Measurements from ENCODE around the gene PPP1R14C. TPM values are rescaled to one million over a fixed set of nuclear protein-coding genes. Genes with fewer than 3 reads are reported as not detected.

Gene PPP1R14C
- total and polyA plus RNA-seq, 2 of the 13 experiments (the other 11 are each of a cell fraction or from before 2014, with no cell fraction given) = not detected

DNA sequence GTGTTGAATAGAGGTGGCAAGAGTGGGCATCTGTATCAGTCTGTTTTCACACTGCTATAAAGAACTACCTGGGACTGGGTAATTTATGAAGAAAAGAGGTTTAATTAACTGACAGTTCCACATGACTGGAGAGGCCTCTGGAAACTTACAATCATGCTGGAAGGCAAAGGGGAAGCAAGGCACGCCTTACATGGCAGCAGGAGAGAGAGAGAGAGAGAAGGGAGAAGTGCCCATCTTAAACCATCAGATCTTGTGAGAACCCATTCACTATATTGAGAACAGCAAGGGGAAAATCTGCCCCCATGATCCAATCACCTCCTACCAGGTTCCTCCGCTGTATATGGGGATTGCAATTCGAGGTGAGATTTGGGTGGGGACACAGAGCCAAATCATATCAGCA lies 18.6 kb upstream of the PPP1R14C start:
- Histone ChIP-seq H3K27ac (ENCODE audit: extremely low read length, insufficient read depth, low read length) (no peak overlapping the region), H3K27me3 (ENCODE audit: control insufficient read depth in 1 of 2, insufficient read depth in 2 of 2, low read length in 2 of 2) (peaks cover 0 to 7% of the 10 kb centered on the region in 2 experiments; a peak in 2 of 5 replicates), H3K4me2 (ENCODE audit: low read depth, low read length) (no peak overlapping the region), H3K4me3 (replicated peaks in 1 of 3; ENCODE audit: insufficient read depth in 1 of 3, low read depth in 2 of 3, low read length in 3 of 3) (no peak overlapping the region), H3K4me1 (ENCODE audit: insufficient read depth, low read length) (0 out of 2 replicates have a peak, but pooled peaks cover under 1% of the 10 kb centered on the region), H3K79me2 (ENCODE audit: insufficient read depth, low read length) (no peaks in the 10 kb centered on the region), H3K9me3 (ENCODE audit: low read length) (no peaks in the 10 kb centered on the region), H3K36me3 (replicated peaks in 1 of 2; ENCODE audit: control insufficient read depth in 1 of 2, insufficient read depth in 2 of 2, low read length in 2 of 2) (no peaks in the 10 kb centered on the region), H3K9ac (ENCODE audit: insufficient read depth, low read depth, low read length) (no peak overlapping the region), H2AFZ (ENCODE audit: low read length) (no peak overlapping the region), H4K20me1 (ENCODE audit: insufficient read depth, low read length) (no peaks in the 10 kb centered on the region)
- intact Hi-C loops (cut with micrococcal nuclease; ENCODE audit: unreplicated experiment) (loop anchor here (10.0 kb wide), 1 partner anchor 821 kb away; no protein-coding TSS in a partner anchor), in situ Hi-C loops (cut with HindIII; ENCODE audit: extremely low pct_ligation_motif_present, low pct_unique_long_range_greater_than_20kb) (no loop called here)
- WGBS (ENCODE audit: low lambda C conversion rate) = 11% methylated on average over 3 of the region's 3 CpGs
- TF ChIP-seq ZNF614 (CRISPR knock-in tag; IDR thresholded peaks at IDR 0.05; ENCODE audit: borderline replicate concordance) = no peak
- TF ChIP-seq NCOA1 (CRISPR knock-in tag; IDR thresholded peaks at IDR 0.05) = no peak
- TF ChIP-seq PITX1 (CRISPR knock-in tag; IDR thresholded peaks at IDR 0.05) = no peak
- TF ChIP-seq, protein P1, sequence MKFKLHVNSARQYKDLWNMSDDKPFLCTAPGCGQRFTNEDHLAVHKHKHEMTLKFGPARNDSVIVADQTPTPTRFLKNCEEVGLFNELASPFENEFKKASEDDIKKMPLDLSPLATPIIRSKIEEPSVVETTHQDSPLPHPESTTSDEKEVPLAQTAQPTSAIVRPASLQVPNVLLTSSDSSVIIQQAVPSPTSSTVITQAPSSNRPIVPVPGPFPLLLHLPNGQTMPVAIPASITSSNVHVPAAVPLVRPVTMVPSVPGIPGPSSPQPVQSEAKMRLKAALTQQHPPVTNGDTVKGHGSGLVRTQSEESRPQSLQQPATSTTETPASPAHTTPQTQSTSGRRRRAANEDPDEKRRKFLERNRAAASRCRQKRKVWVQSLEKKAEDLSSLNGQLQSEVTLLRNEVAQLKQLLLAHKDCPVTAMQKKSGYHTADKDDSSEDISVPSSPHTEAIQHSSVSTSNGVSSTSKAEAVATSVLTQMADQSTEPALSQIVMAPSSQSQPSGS (CRISPR knock-in tag; IDR thresholded peaks at IDR 0.05) = no peak
- ATAC-seq (no peak), DNase-seq (ENCODE audit: low spot score) (no peak), FAIRE-seq (no peak)
- CTCF ChIA-PET (ENCODE audit: low intra/inter-chr PET ratio, low total read pairs) = no interaction called here
- POLR2A ChIA-PET = no interaction called here
- BruUV-seq (replicated peaks) = no TSS peak

DNA sequence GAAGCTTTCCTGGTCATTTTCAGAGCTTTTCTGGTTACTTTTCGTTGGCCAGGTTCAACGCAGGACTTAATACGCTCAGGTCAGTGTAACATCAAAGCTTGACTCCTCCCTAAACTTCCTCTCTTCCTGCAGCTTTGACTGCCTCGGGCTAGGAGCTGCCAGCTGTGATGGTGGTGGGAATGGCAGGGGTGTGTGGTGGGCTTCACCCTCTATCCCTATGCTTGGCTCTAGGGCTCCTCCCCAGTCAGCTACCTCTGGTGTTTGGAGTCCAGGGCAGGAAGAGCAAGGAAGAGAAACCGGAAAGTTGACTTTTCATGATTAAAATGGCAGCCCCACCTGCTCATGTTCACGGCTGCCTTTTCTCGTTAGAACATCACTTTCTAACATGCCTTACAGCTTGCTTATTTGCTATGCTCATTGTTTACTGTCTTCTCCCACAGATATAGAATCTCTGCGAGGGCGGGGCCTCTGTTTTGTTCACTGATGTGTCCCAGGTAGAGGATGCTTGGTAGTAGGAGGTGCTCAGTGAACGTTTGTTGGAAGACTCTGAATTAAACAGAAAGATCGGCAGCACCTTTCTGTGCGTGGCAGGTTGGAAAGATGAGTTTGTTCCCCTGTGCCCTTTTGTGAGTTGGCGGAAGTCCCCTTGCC lies 16.1 kb upstream of the PPP1R14C start:
- Histone ChIP-seq H3K9ac (ENCODE audit: insufficient read depth, low read depth, low read length) (no peak overlapping the region), H3K27me3 (ENCODE audit: control insufficient read depth in 1 of 2, insufficient read depth in 2 of 2, low read length in 2 of 2) (peaks cover 0 to 5% of the 10 kb centered on the region in 2 experiments; a peak in 1 of 5 replicates), H3K79me2 (ENCODE audit: insufficient read depth, low read length) (no peaks in the 10 kb centered on the region), H3K4me1 (ENCODE audit: insufficient read depth, low read length) (no peaks in the 10 kb centered on the region), H2AFZ (ENCODE audit: low read length) (no peak overlapping the region), H3K4me3 (replicated peaks in 1 of 3; ENCODE audit: insufficient read depth in 1 of 3, low read depth in 2 of 3, low read length in 3 of 3) (no peak overlapping the region), H3K4me2 (ENCODE audit: low read depth, low read length) (no peak overlapping the region), H3K9me3 (ENCODE audit: low read length) (no peaks in the 10 kb centered on the region), H3K27ac (ENCODE audit: extremely low read length, insufficient read depth, low read length) (no peak overlapping the region), H3K36me3 (replicated peaks in 1 of 2; ENCODE audit: control insufficient read depth in 1 of 2, insufficient read depth in 2 of 2, low read length in 2 of 2) (no peaks in the 10 kb centered on the region), H4K20me1 (ENCODE audit: insufficient read depth, low read length) (no peaks in the 10 kb centered on the region)
- CTCF ChIA-PET (ENCODE audit: low intra/inter-chr PET ratio, low total read pairs) = no interaction called here
- FAIRE-seq = no peak
- 27% methylated on average over 13 of the region's 13 CpGs for WGBS (ENCODE audit: low lambda C conversion rate)
- no peak for DNase-seq (ENCODE audit: low spot score)
- BruUV-seq (replicated peaks) = no TSS peak
- ATAC-seq = no peak
- TF ChIP-seq ZNF891 (CRISPR knock-in tag; IDR thresholded peaks at IDR 0.05) (no peak), POGZ (CRISPR knock-in tag; IDR thresholded peaks at IDR 0.05) (no peak), ZBTB7B (CRISPR knock-in tag; IDR thresholded peaks at IDR 0.05) (no peak), SRSF1 (optimal IDR thresholded peaks at IDR 0.05; ENCODE audit: low read depth, low read length) (no peak), RFX1 (IDR thresholded peaks at IDR 0.05) (no peak)
- TF ChIP-seq, protein P2, sequence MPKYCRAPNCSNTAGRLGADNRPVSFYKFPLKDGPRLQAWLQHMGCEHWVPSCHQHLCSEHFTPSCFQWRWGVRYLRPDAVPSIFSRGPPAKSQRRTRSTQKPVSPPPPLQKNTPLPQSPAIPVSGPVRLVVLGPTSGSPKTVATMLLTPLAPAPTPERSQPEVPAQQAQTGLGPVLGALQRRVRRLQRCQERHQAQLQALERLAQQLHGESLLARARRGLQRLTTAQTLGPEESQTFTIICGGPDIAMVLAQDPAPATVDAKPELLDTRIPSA (CRISPR knock-in tag; IDR thresholded peaks at IDR 0.05; ENCODE audit: borderline replicate concordance) = no peak
- intact Hi-C loops (cut with micrococcal nuclease; ENCODE audit: unreplicated experiment) (loop anchor here (10.0 kb wide), 1 partner anchor 818 kb away; no protein-coding TSS in a partner anchor), in situ Hi-C loops (cut with HindIII; ENCODE audit: extremely low pct_ligation_motif_present, low pct_unique_long_range_greater_than_20kb) (no loop called here)
- POLR2A ChIA-PET = no interaction called here

Measured in HepG2 (cell line).